Caco-2 (cell line): Measurements from ENCODE around the gene RCHY1. TPM values are rescaled to one million over a fixed set of nuclear protein-coding genes. Genes with fewer than 3 reads are reported as not detected.

ENCODE experiments used
- BruUV-seq: library from RNA; stranded (reverse); fragments of 400-500 nt; replicated peaks from 2 replicates; lab custom pipeline; 2021; lab: Mats Ljungman, UMichigan
- CTCF ChIA-PET: fragments of 300-600 bp; sonication (Branson Sonifier 250); formaldehyde crosslinking; loops from one replicate; lab custom pipeline; 2022; ENCODE audit warnings: antibody characterized with exemption; lab: Charles Lee
- POLR2A ChIA-PET: fragments of 300-600 bp; sonication (Branson Sonifier 250); formaldehyde crosslinking; loops from one replicate; lab custom pipeline; 2022; ENCODE audit warnings: antibody characterized with exemption; lab: Charles Lee
- DNase-seq, 2 experiments: peaks; one replicate each; pipeline versions ENCODE4 v3.0.0 to v3.0.0-alpha.2; 2020 to 2022
- H3K27me3 ChIP-seq: replicated peaks from 2 replicates; pipeline ENCODE4 v1.6.0; 2011; ENCODE audit warnings: low read length; ENCODE audit not compliant: control insufficient read depth, insufficient read depth
- H3K36me3 ChIP-seq: 2 replicates; pipeline ENCODE4 v1.5.1; 2011; ENCODE audit warnings: low read length; ENCODE audit not compliant: control insufficient read depth, insufficient read depth
- H3K4me1 ChIP-seq: fragments of 250-450 bp; sonication (Bioruptor Pico); 2 replicates; pipeline ENCODE4 v1.5.1; 2020; ENCODE audit warnings: mild to moderate bottlenecking
- H3K4me3 ChIP-seq: 2 replicates; pipeline ENCODE4 v1.5.1; 2011; ENCODE audit warnings: low read depth, mild to moderate bottlenecking, control low read depth, low read length
- H3K9me3 ChIP-seq: fragments of 250-450 bp; sonication (Bioruptor Pico); 2 replicates; pipeline ENCODE4 v1.5.1; 2020; ENCODE audit warnings: mild to moderate bottlenecking, moderate library complexity
- H3K27ac Mint-ChIP-seq: one replicate; pipeline ENCODE4 v1.8.0; 2022; ENCODE audit warnings: mixed read lengths; ENCODE audit not compliant: unreplicated experiment
- H3K27me3 Mint-ChIP-seq: one replicate; pipeline ENCODE4 v1.8.0; 2022; ENCODE audit warnings: mixed read lengths; ENCODE audit not compliant: insufficient read depth, unreplicated experiment
- H3K36me3 Mint-ChIP-seq: one replicate; pipeline ENCODE4 v1.8.0; 2022; ENCODE audit warnings: mild to moderate bottlenecking, mixed read lengths; ENCODE audit not compliant: insufficient read depth, unreplicated experiment
- H3K4me1 Mint-ChIP-seq: one replicate; pipeline ENCODE4 v1.8.0; 2022; ENCODE audit warnings: low read depth, mixed read lengths; ENCODE audit not compliant: unreplicated experiment
- H3K4me3 Mint-ChIP-seq: one replicate; pipeline ENCODE4 v1.8.0; 2022; ENCODE audit warnings: mild to moderate bottlenecking, moderate library complexity, mixed read lengths; ENCODE audit not compliant: unreplicated experiment
- H3K9me3 Mint-ChIP-seq: one replicate; pipeline ENCODE4 v1.8.0; 2022; ENCODE audit warnings: mixed read lengths; ENCODE audit not compliant: unreplicated experiment
- CTCF ChIP-seq, 2 experiments: fragments of 200-600 bp in 1 of 2; IDR thresholded peaks; 1 replicate in 1 of 2; 2 replicates in 1 of 2; pipeline versions ENCODE4 v1.5.1 to v1.8.0; 2011 to 2022; ENCODE audit warnings: antibody characterized with exemption in 1 of 2, control low read depth in 1 of 2, inconsistent platforms in 1 of 2, low read depth in 1 of 2, low read length in 1 of 2, mild to moderate bottlenecking in 1 of 2, moderate library complexity in 1 of 2; ENCODE audit not compliant: insufficient read depth in 1 of 2, severe bottlenecking in 1 of 2, unreplicated experiment in 1 of 2
- intact Hi-C: fragments of 100-400 bp; cut with micrococcal nuclease; formaldehyde crosslinking; loops from one replicate; pipeline ENCODE4 v1.10.0; 2022; ENCODE audit not compliant: unreplicated experiment
- total RNA-seq: library from RNA; stranded (reverse); gene quantifications from 2 replicates; pipeline ENCODE4 v1.2.3, GENCODE V29; 2022

The RCHY1 gene
- total RNA-seq, 1 experiment from 2014 or later, result 38.2 TPM

DNA sequence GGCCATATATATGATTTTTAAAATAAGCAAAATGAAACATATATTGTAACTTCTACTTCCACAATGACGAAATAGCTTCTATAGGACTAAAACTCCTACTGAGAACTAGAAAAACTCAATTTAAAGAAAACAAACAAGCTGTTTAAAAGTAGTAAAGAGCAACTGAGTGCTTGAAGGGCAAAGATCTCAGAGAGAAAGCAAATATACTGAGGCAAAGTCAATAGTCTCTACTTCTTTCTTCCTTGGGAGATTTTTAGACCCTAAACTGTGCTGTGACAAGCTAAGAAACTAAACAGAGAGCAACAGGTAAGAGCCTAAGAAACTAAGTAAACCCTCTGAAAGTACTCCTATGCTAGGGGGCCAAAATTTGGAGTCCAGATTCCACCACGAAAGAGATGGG lies 8.6 kb downstream of the RCHY1 start:
- DNase-seq, result no peak
- Histone ChIP-seq H3K9me3 (0 out of 2 replicates have a peak, but pooled peaks cover 2% of the 10 kb centered on the region), H3K36me3 (0 out of 2 replicates have a peak, but pooled peaks cover 1% of the 10 kb centered on the region), H3K4me3 (no peak overlapping the region), H3K27me3 (no peaks in the 10 kb centered on the region), H3K4me1 (peaks cover 27% of the 10 kb centered on the region)
- BruUV-seq, result no TSS peak
- ChIA-PET POLR2A (interaction anchor here (1.3 kb wide), 1 partner anchor 9 kb away, joined by 6 read pairs; the partner anchor contains the start of genes RCHY1 and THAP6), CTCF (interaction anchor here (0.6 to 1.2 kb wide), 3 partner anchors 15 to 983 kb away, joined by 4 to 7 read pairs (median 4); no protein-coding TSS in a partner anchor)
- Mint-ChIP-seq H3K27ac (no peak overlapping the region), H3K27me3 (no peaks in the 10 kb centered on the region), H3K36me3 (peaks cover 42% of the 10 kb centered on the region), H3K9me3 (no peaks in the 10 kb centered on the region), H3K4me1 (peaks cover 25% of the 10 kb centered on the region), H3K4me3 (no peak overlapping the region)
- no peak for TF ChIP-seq CTCF (IDR thresholded peaks at IDR 0.05; ENCODE audit: insufficient read depth in 1 of 2, low read depth in 1 of 2, low read length in 1 of 2, severe bottlenecking in 1 of 2, unreplicated experiment in 1 of 2)
- intact Hi-C loops, result no loop called here

- no peak for DNase-seq
- H3K4me3 ChIP-seq, result no peak overlapping the region
- Mint-ChIP-seq H3K36me3 (peaks cover 54% of the 10 kb centered on the region), H3K27me3 (no peaks in the 10 kb centered on the region), H3K27ac (no peak overlapping the region), H3K4me1 (peaks cover 22% of the 10 kb centered on the region), H3K9me3 (peaks cover 16% of the 10 kb centered on the region), H3K4me3 (no peak overlapping the region)
- 0 out of 2 replicates have a peak, but pooled peaks cover 5% of the 10 kb centered on the region for H3K9me3 ChIP-seq
- no peaks in the 10 kb centered on the region for H3K36me3 ChIP-seq
- TF ChIP-seq CTCF (IDR thresholded peaks at IDR 0.05; ENCODE audit: insufficient read depth in 1 of 2, low read depth in 1 of 2, low read length in 1 of 2, severe bottlenecking in 1 of 2, unreplicated experiment in 1 of 2), result no peak
- H3K27me3 ChIP-seq, result no peaks in the 10 kb centered on the region
- no TSS peak for BruUV-seq
- ChIA-PET CTCF (no interaction called here), POLR2A (no interaction called here)
- intact Hi-C loops, result no loop called here
- peaks cover 15% of the 10 kb centered on the region; the same call in 1 of the 2 replicates for H3K4me1 ChIP-seq
These were observed 11.5 kb downstream of the RCHY1 start for GRCh38 chr4:75502671-75503070.

DNA sequence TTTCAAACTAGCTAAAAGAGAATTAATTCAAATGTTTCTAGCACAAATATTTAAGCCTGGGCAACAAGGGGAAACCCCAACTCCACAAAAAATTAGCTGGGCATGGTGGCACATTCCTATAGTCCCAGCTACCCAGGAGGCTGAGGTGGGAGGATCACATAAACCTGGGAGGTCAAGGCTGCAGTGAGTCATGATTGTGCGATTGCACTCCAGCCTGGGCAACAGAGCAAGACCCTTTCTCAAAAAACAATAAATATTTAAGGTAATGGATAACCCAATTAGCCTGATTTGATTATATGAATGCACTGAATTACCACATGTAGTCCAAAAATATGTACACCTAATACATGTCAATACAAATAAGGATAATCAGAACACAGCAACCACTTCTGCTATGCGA lies 14.3 kb downstream of the RCHY1 start:
- no peak for TF ChIP-seq CTCF (IDR thresholded peaks at IDR 0.05; ENCODE audit: insufficient read depth in 1 of 2, low read depth in 1 of 2, low read length in 1 of 2, severe bottlenecking in 1 of 2, unreplicated experiment in 1 of 2)
- H3K27me3 Mint-ChIP-seq, result no peaks in the 10 kb centered on the region
- CTCF ChIA-PET, result no interaction called here
- peaks cover 7% of the 10 kb centered on the region for H3K4me1 Mint-ChIP-seq
- H3K4me3 Mint-ChIP-seq, result no peak overlapping the region
- H3K4me1 ChIP-seq, result peaks cover 4% of the 10 kb centered on the region; the same call in 1 of the 2 replicates
- intact Hi-C loops, result no loop called here
- POLR2A ChIA-PET, result no interaction called here
- H3K27me3 ChIP-seq, result no peaks in the 10 kb centered on the region
- H3K27ac Mint-ChIP-seq, result no peak overlapping the region
- peaks cover 16% of the 10 kb centered on the region for H3K9me3 Mint-ChIP-seq
- no TSS peak for BruUV-seq
- H3K36me3 ChIP-seq, result no peaks in the 10 kb centered on the region
- DNase-seq, result no peak
- H3K9me3 ChIP-seq, result 0 out of 2 replicates have a peak, but pooled peaks cover 3% of the 10 kb centered on the region
- H3K36me3 Mint-ChIP-seq, result peaks cover 29% of the 10 kb centered on the region
- H3K4me3 ChIP-seq, result no peak overlapping the region
